Esophagus squamous epithelium (tissue), 5 donors: ENCODE measurements around the gene SNORC. TPM values are rescaled to one million over a fixed set of nuclear protein-coding genes. Genes with fewer than 3 reads are reported as not detected.

Experiments used
- DNase-seq: peaks from one replicate; lab custom pipeline; 2025; lab: John Stamatoyannopoulos, UW
- H3K27ac ChIP-seq, 4 donors: fragments of 200-600 bp; sonication (generic); one replicate each; pipeline ENCODE4 v1.5.1; 2016 to 2019; ENCODE audit warnings: mild to moderate bottlenecking in 1 of 4
- H3K27me3 ChIP-seq, 4 donors: fragments of 200-600 bp; sonication (generic); 1 replicate in 3 of 4; 2 replicates in 1 of 4; pipeline versions ENCODE4 v1.5.1 to v1.6.0; 2017 to 2021; ENCODE audit warnings: antibody characterized with exemption in 1 of 4
- H3K36me3 ChIP-seq, 3 donors: fragments of 200-600 bp; sonication (generic); one replicate each; pipeline ENCODE4 v1.5.1; 2016 to 2019
- H3K4me1 ChIP-seq, 3 donors: fragments of 200-600 bp; sonication (generic); one replicate each; pipeline ENCODE4 v1.5.1; 2017 to 2019
- H3K4me3 ChIP-seq, 4 donors: fragments of 200-600 bp; sonication (generic); 1 replicate in 3 of 4; 2 replicates in 1 of 4; pipeline ENCODE4 v1.5.1; 2016 to 2019; ENCODE audit warnings: mild to moderate bottlenecking in 2 of 4, moderate library complexity in 1 of 4
- H3K9me3 ChIP-seq, 3 donors: fragments of 200-600 bp; sonication (generic); one replicate each; pipeline ENCODE4 v1.5.1; 2016 to 2019
- CTCF ChIP-seq, 6 experiments: fragments of 450-650 bp in 4 of 6; fragments of 200-600 bp in 2 of 6; sonication (generic) in 2 of 6; IDR thresholded peaks; one replicate each; pipeline ENCODE4 v1.5.1; 2016 to 2019; ENCODE audit warnings: antibody characterized with exemption in 6 of 6, mild to moderate bottlenecking in 4 of 6, moderate library complexity in 4 of 6
- POLR2A ChIP-seq, 4 donors: fragments of 450-650 bp; IDR thresholded peaks; one replicate each; pipeline ENCODE4 v1.6.1; 2017; ENCODE audit warnings: antibody characterized with exemption in 4 of 4, mild to moderate bottlenecking in 4 of 4, moderate library complexity in 3 of 4
- WGBS, 2 donors: methylation state at CpG; one replicate each; pipeline ENCODE4 v1.1.5; 2018; 5-methylcytosine and 5-hydroxymethylcytosine counted together
- intact Hi-C: fragments of 100-400 bp; cut with DNase I; formaldehyde crosslinking; loops from one replicate; pipeline ENCODE4 v1.15.0; 2022
- total RNA-seq, 4 donors: library from RNA; depleted of rRNA; stranded (reverse); fragments of >200 nt; gene quantifications; one replicate each; pipeline ENCODE4 v1.1.0, GENCODE V29; 2016
- donor health status: DM: yes; HTN: yes; CAD: no.

Gene SNORC
- total RNA-seq, 4 donors from 2014 or later: 0.26 to 0.83 (median 0.66) TPM

- no peak for TF ChIP-seq CTCF (IDR thresholded peaks at IDR 0.05)
- no peak for TF ChIP-seq POLR2A (IDR thresholded peaks at IDR 0.05)
- DNase-seq: no peak
- Histone ChIP-seq H3K9me3 (no peaks in the 10 kb centered on the region), H3K4me3 (no peak overlapping the region), H3K27ac (no peak overlapping the region), H3K4me1 (peaks cover 8 to 32% (median 18%) of the 10 kb centered on the region in 3 donors), H3K27me3 (peaks cover 0 to 34% (median 0%) of the 10 kb centered on the region in 4 donors), H3K36me3 (peaks cover 0 to 3% (median 0%) of the 10 kb centered on the region in 3 donors)
- 93 to 95% methylated on average over 3 to 12 of the region's 13 CpGs for WGBS, 2 donors
- intact Hi-C loops: no loop called here
These were observed 8.0 kb downstream of the SNORC start for GRCh38 chr2:232877940-232878511.

DNA sequence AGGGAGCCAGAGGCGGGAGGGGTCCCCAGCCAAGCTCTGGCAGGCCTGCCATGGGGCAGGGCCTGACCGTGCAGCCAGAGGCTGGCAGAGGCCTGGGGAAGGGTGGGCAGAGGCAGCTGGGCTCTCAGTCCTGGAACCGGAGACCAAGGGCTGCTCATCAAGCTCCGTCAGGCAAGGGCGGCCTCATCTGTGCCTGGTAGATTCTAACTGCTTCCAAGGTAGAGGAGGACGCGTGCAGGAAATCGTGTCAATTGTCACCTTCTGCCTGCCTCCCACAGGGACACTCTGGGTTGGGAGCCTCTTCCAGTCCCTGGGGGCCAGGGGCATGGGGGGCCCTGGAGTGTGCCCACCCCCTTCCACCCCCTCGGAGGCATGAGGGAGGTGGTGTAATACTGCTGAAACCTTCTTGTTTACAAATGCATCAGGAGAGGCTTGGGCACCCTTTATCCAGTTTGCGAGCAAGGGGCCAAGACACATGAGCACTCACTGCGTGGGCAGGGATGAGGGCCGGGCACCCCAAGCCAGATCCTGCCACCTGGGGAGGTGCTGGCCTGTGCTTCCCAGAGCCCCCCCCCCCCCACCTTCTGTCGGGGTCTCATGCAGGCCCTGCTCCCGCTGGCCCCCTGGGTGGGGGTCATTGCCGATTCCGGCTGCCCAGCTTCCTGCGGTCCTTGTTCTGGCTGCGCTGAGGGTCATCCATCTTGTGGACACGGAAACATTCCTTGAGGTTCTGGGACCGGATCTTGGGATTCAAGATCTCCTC is 9.0 kb downstream of the SNORC start:
- WGBS, 2 donors: 20 to 84% methylated on average over 3 to 5 of the region's 20 CpGs
- DNase-seq: no peak
- TF ChIP-seq CTCF (IDR thresholded peaks at IDR 0.05) (no peak), POLR2A (IDR thresholded peaks at IDR 0.05) (no peak)
- intact Hi-C loops: no loop called here
- Histone ChIP-seq H3K36me3 (peaks cover 0 to 3% (median 0%) of the 10 kb centered on the region in 3 donors), H3K4me1 (peaks cover 8 to 26% (median 18%) of the 10 kb centered on the region in 3 donors), H3K9me3 (no peaks in the 10 kb centered on the region), H3K27me3 (peaks cover 0 to 34% (median 0%) of the 10 kb centered on the region in 4 donors), H3K4me3 (no peak overlapping the region), H3K27ac (no peak overlapping the region)

- H3K27ac ChIP-seq: no peak overlapping the region
- no peak overlapping the region for H3K4me3 ChIP-seq
- 88 to 89% methylated on average over 12 to 13 of the region's 21 CpGs for WGBS, 2 donors
- DNase-seq: no peak
- H3K36me3 ChIP-seq: peaks cover 0 to 3% (median 0%) of the 10 kb centered on the region in 3 donors
- peaks cover 0 to 35% (median 0%) of the 10 kb centered on the region in 4 donors for H3K27me3 ChIP-seq
- TF ChIP-seq CTCF (IDR thresholded peaks at IDR 0.05) (no peak), POLR2A (IDR thresholded peaks at IDR 0.05) (no peak)
- H3K9me3 ChIP-seq: no peaks in the 10 kb centered on the region
- intact Hi-C loops: no loop called here
- peaks cover 8 to 23% (median 18%) of the 10 kb centered on the region in 3 donors for H3K4me1 ChIP-seq
These were observed 9.8 kb downstream of the SNORC start for GRCh38 chr2:232879618-232880494.

GRCh38 chr2:232880764-232881351 is 10.8 kb downstream of the SNORC start:
- no peak for DNase-seq
- intact Hi-C loops: no loop called here
- Histone ChIP-seq H3K27me3 (peaks cover 0 to 34% (median 0%) of the 10 kb centered on the region in 4 donors), H3K27ac (no peak overlapping the region), H3K36me3 (peaks cover 0 to 3% (median 0%) of the 10 kb centered on the region in 3 donors), H3K4me3 (no peak overlapping the region), H3K4me1 (peaks cover 7 to 25% (median 18%) of the 10 kb centered on the region in 3 donors), H3K9me3 (no peaks in the 10 kb centered on the region)
- no peak for TF ChIP-seq CTCF (IDR thresholded peaks at IDR 0.05)
- TF ChIP-seq POLR2A (IDR thresholded peaks at IDR 0.05): no peak
- 54 to 84% methylated on average over 3 to 6 of the region's 17 CpGs for WGBS, 2 donors
